ENCODE data around the gene TMEM191B.
"Not testable (repeated sequence)": the region's sequence is repeated elsewhere in the genome, so short reads cannot be mapped to it uniquely, and the experiment has no call there.

DNA sequence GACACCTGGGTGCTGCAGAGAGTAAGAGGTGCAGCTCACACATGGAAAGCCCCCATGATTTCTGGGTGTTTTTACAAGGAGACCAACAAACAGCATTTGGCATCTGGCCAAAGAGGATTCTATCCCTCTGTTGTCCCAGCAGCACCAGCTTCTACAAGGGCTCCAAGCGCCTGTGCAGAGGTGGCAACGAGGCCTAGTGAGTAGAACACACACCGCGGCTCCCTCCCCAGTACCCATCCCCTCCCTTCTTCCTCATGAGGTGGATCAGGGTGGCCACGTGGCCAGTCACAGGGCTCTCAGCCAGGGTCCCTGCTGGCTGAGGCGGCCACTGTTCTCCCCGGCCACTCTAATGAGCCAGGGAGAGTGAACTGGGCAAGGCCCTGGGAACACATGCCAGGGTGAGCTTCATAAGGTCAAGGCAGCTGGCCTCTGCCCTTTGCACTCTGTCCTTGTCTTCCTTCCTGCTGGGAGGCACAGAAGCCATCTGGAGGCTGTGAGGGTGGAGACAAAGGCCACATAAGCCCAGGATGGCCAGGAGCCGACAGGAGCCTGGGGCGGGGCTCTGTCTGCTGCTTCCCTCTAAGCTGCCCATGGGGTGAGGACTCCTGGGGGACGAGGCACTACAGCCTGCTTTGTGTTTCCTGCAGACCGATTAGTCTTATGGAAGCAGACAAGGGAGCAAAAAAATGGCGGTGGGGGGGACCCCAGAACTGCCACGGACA lies 22.0 kb downstream of the TMEM191B start:
- TF ChIP-seq, protein P1, sequence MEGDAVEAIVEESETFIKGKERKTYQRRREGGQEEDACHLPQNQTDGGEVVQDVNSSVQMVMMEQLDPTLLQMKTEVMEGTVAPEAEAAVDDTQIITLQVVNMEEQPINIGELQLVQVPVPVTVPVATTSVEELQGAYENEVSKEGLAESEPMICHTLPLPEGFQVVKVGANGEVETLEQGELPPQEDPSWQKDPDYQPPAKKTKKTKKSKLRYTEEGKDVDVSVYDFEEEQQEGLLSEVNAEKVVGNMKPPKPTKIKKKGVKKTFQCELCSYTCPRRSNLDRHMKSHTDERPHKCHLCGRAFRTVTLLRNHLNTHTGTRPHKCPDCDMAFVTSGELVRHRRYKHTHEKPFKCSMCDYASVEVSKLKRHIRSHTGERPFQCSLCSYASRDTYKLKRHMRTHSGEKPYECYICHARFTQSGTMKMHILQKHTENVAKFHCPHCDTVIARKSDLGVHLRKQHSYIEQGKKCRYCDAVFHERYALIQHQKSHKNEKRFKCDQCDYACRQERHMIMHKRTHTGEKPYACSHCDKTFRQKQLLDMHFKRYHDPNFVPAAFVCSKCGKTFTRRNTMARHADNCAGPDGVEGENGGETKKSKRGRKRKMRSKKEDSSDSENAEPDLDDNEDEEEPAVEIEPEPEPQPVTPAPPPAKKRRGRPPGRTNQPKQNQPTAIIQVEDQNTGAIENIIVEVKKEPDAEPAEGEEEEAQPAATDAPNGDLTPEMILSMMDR (IDR thresholded peaks at IDR 0.05): not testable (repeated sequence)
- TF ChIP-seq POLR2AphosphoS5 (IDR thresholded peaks at IDR 0.05); EP300 (IDR thresholded peaks at IDR 0.05; ENCODE audit: low read depth): not testable (repeated sequence)
